Measurements from ENCODE around the gene ADAMTS6. TPM values are rescaled to one million over a fixed set of nuclear protein-coding genes. Genes with fewer than 3 reads are reported as not detected.

Gene ADAMTS6
- total RNA-seq, 6 experiments from 2014 or later, result 23.1 to 29.9 (median 28.3) TPM

GRCh38 chr5:65151614-65152013, 330.1 kb downstream of the ADAMTS6 start:
- 0 out of 2 replicates have a peak, but pooled peaks cover 1% of the 10 kb centered on the region for H3K27me3 Mint-ChIP-seq (ENCODE audit: insufficient read depth)
- peak overlapping the region; percentile 26; the same call in 1 of the 2 replicates for H3K27ac Mint-ChIP-seq
- H3K4me1 Mint-ChIP-seq (ENCODE audit: low read depth), result peaks cover 21% of the 10 kb centered on the region
- peaks cover 42% of the 10 kb centered on the region for H3K36me3 Mint-ChIP-seq (ENCODE audit: low read depth)
- no peak overlapping the region for H3K4me3 Mint-ChIP-seq
- TF ChIP-seq, protein P1, sequence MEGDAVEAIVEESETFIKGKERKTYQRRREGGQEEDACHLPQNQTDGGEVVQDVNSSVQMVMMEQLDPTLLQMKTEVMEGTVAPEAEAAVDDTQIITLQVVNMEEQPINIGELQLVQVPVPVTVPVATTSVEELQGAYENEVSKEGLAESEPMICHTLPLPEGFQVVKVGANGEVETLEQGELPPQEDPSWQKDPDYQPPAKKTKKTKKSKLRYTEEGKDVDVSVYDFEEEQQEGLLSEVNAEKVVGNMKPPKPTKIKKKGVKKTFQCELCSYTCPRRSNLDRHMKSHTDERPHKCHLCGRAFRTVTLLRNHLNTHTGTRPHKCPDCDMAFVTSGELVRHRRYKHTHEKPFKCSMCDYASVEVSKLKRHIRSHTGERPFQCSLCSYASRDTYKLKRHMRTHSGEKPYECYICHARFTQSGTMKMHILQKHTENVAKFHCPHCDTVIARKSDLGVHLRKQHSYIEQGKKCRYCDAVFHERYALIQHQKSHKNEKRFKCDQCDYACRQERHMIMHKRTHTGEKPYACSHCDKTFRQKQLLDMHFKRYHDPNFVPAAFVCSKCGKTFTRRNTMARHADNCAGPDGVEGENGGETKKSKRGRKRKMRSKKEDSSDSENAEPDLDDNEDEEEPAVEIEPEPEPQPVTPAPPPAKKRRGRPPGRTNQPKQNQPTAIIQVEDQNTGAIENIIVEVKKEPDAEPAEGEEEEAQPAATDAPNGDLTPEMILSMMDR (IDR thresholded peaks at IDR 0.05), result no peak
- DNase-seq, result no peak
- H3K9me3 Mint-ChIP-seq, result no peaks in the 10 kb centered on the region

DNA sequence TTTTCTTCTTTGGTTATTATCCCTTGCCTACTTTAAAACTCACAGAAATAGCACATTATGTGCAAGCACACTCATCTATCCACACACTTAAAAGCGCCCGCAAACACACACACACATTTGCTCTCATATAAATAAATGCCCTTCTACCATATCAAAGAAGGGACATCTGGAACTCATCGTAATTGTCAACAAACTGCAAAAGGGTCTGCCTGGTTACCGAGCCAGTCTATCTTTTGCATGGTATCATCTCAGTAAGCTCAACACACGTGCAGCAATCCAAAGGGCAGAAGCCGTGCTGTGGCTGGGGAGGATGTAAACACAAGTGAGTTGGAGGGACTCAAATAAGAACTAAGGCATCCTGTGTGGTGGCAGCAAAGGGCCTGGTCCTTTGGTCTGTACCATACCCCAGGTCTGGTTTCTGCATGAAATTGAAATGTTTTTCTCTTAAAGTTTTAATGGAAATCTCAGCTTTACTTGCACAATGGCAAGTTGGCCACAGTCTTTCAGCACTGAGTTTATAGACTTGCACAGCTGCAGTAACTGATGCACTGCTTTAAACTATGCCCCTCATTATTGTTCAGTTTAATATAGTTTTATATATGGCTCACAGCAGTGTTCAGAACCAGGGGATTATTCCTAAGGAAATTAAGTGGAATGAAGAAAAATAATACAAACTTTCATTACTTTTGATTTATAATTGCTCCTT, 331.0 kb downstream of the ADAMTS6 start:
- TF ChIP-seq, protein P1 (IDR thresholded peaks at IDR 0.05), result no peak
- no peak for DNase-seq
- Mint-ChIP-seq H3K4me1 (ENCODE audit: low read depth) (peaks cover 21% of the 10 kb centered on the region), H3K27me3 (ENCODE audit: insufficient read depth) (peaks cover 1% of the 10 kb centered on the region; the same call in 1 of the 2 replicates), H3K36me3 (ENCODE audit: low read depth) (peaks cover 46% of the 10 kb centered on the region), H3K9me3 (no peaks in the 10 kb centered on the region), H3K4me3 (no peak overlapping the region), H3K27ac (no peak overlapping the region)

DNA sequence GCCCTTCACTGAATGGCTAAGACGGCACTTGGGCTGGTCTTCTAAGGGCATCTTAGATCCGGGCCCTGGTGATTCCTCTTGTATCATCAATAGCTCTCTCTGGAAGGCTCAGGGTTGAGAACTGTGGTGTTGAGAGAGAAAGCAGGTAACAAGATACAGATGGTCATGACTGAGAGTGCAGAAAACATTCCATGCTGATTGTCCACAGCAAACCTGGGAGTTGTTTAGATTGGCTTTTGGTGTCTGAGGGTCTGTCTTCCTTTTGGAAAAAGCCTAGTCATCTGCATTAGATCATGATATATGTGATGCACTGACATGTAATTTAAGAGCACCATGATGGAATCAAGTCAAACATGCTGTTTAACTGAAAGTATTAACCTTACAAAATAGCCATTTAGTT, 331.9 kb downstream of the ADAMTS6 start:
- peaks cover 52% of the 10 kb centered on the region for H3K36me3 Mint-ChIP-seq (ENCODE audit: low read depth)
- H3K27me3 Mint-ChIP-seq (ENCODE audit: insufficient read depth), result peaks cover 1% of the 10 kb centered on the region; the same call in 1 of the 2 replicates
- no peaks in the 10 kb centered on the region for H3K9me3 Mint-ChIP-seq
- no peak overlapping the region for H3K4me3 Mint-ChIP-seq
- TF ChIP-seq, protein P1 (IDR thresholded peaks at IDR 0.05), result no peak
- peaks cover 25% of the 10 kb centered on the region for H3K4me1 Mint-ChIP-seq (ENCODE audit: low read depth)
- no peak for DNase-seq
- H3K27ac Mint-ChIP-seq, result 0 out of 2 replicates have a peak overlapping the region, but pooled peaks have one; percentile 16

DNA sequence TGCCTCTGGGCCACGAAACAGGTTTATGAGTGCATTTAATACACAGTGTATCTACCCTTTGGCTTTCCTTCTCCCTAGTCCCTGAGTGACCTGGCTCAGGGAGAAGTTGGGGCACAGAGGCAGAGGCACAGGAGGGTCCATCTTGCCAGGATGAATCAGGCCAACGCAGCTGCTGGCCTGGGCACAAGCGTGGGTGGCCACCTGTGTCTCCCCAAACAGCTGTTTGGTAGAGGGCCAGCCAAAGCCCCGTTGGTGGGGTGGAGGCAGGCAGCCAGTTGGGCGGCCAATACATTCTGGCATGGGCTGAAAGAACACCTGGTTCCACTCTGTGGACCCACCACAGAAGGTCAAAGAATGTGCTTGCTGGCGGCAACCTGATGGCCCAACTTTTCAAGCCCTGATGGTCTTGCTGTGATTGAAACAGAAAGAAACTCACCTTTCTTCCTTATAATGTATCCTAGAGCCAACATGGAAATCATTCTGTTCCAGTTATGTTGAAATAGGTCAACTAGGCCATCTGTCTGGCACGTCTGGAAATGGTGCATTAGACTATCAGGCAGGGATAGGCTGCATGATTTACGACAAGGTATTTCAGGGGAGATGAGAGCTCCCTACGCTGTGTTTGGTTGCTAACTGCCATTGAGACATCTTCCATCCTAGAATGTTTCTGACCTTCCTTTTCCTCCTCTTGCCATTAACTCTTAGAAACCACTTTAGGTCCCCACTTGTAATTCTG, 337.4 kb downstream of the ADAMTS6 start:
- H3K4me1 Mint-ChIP-seq (ENCODE audit: low read depth), result peaks cover 47% of the 10 kb centered on the region
- TF ChIP-seq, protein P1 (IDR thresholded peaks at IDR 0.05), result no peak
- DNase-seq, result no peak

GRCh38 chr5:65142511-65143011, 339.2 kb downstream of the ADAMTS6 start:
- H3K27me3 Mint-ChIP-seq (ENCODE audit: insufficient read depth), result peaks cover 3% of the 10 kb centered on the region; the same call in 1 of the 2 replicates
- peaks cover 16% of the 10 kb centered on the region for H3K36me3 Mint-ChIP-seq (ENCODE audit: low read depth)
- TF ChIP-seq, protein P1 (IDR thresholded peaks at IDR 0.05), result no peak
- peak overlapping the region; percentile 54 for H3K4me3 Mint-ChIP-seq
- peak overlapping the region; percentile 62 for H3K27ac Mint-ChIP-seq
- DNase-seq, result peak; percentile 63
- H3K4me1 Mint-ChIP-seq (ENCODE audit: low read depth), result peaks cover 48% of the 10 kb centered on the region
- H3K9me3 Mint-ChIP-seq, result no peaks in the 10 kb centered on the region

More for the DNA sequence above, 337.4 kb downstream of the ADAMTS6 start:
- no peak overlapping the region for H3K4me3 Mint-ChIP-seq
- no peaks in the 10 kb centered on the region for H3K9me3 Mint-ChIP-seq
- H3K27ac Mint-ChIP-seq, result peak overlapping the region; percentile 10; the same call in 1 of the 2 replicates
- H3K36me3 Mint-ChIP-seq (ENCODE audit: low read depth), result peaks cover 26% of the 10 kb centered on the region
- H3K27me3 Mint-ChIP-seq (ENCODE audit: insufficient read depth), result no peaks in the 10 kb centered on the region; the same call in 1 of the 2 replicates

All from HFFc6 (cell line).